Neural progenitor cell (in vitro differentiated cells): ENCODE measurements around the gene COA8. TPM values are rescaled to one million over a fixed set of nuclear protein-coding genes. Genes with fewer than 3 reads are reported as not detected.

ENCODE experiments used
- DNase-seq: peaks from one replicate; pipeline ENCODE4 v3.0.0-alpha.2; 2016; ENCODE audit warnings: low spot score
- H2AFZ ChIP-seq: fragments of 200-600 bp; sonication (generic); replicated peaks from 2 replicates; pipeline ENCODE4 v1.6.1; 2016; ENCODE audit warnings: antibody characterized with exemption
- H3F3A ChIP-seq: fragments of 200-600 bp; sonication (generic); 2 replicates; pipeline ENCODE4 v1.6.1; 2016; ENCODE audit warnings: antibody characterized with exemption, low read depth
- H3K27ac ChIP-seq: fragments of 200-600 bp; sonication (generic); 2 replicates; pipeline ENCODE4 v1.5.1; 2016; ENCODE audit warnings: mild to moderate bottlenecking
- H3K27me3 ChIP-seq: fragments of 200-600 bp; sonication (generic); 2 replicates; pipeline ENCODE4 v1.6.1; 2016; ENCODE audit warnings: mild to moderate bottlenecking, moderate library complexity
- H3K36me3 ChIP-seq: fragments of 200-600 bp; sonication (generic); 2 replicates; pipeline ENCODE4 v1.5.1; 2016
- H3K4me1 ChIP-seq: fragments of 200-600 bp; sonication (generic); 2 replicates; pipeline ENCODE4 v1.6.1; 2016; ENCODE audit warnings: mixed run types
- H3K4me2 ChIP-seq: fragments of 200-600 bp; sonication (generic); 2 replicates; pipeline ENCODE4 v1.6.1; 2016
- H3K4me3 ChIP-seq: fragments of 200-600 bp; sonication (generic); 2 replicates; pipeline ENCODE4 v1.5.1; 2016
- H3K79me2 ChIP-seq: fragments of 200-600 bp; sonication (generic); 2 replicates; pipeline ENCODE4 v1.6.1; 2016; ENCODE audit warnings: low read depth
- H3K9ac ChIP-seq: fragments of 200-600 bp; sonication (generic); 2 replicates; pipeline ENCODE4 v1.6.1; 2016
- H3K9me3 ChIP-seq: fragments of 200-600 bp; sonication (generic); 2 replicates; pipeline ENCODE4 v1.5.1; 2016; ENCODE audit warnings: low read depth
- H4K20me1 ChIP-seq: fragments of 200-600 bp; sonication (generic); 2 replicates; pipeline ENCODE4 v1.6.1; 2016; ENCODE audit warnings: low read depth
- H3K27ac Mint-ChIP-seq: 3 replicates; pipeline ENCODE4 v1.8.0; 2021; ENCODE audit warnings: mixed read lengths
- H3K27me3 Mint-ChIP-seq: 2 replicates; pipeline ENCODE4 v1.8.0; 2022; ENCODE audit warnings: low read depth, mild to moderate bottlenecking, inconsistent platforms, moderate library complexity, mixed read lengths; ENCODE audit not compliant: insufficient read depth
- H3K36me3 Mint-ChIP-seq: 3 replicates; pipeline ENCODE4 v1.8.0; 2021; ENCODE audit warnings: mixed read lengths
- H3K4me1 Mint-ChIP-seq: 3 replicates; pipeline ENCODE4 v1.8.0; 2021; ENCODE audit warnings: mixed read lengths
- H3K4me3 Mint-ChIP-seq: 3 replicates; pipeline ENCODE4 v1.8.0; 2021; ENCODE audit warnings: mild to moderate bottlenecking, moderate library complexity, mixed read lengths
- H3K9me3 Mint-ChIP-seq: 3 replicates; pipeline ENCODE4 v1.8.0; 2020; ENCODE audit warnings: mixed read lengths
- CTCF ChIP-seq: fragments of 200-600 bp; sonication (generic); IDR thresholded peaks from 2 replicates; pipeline ENCODE4 v1.5.1; 2017; ENCODE audit warnings: antibody characterized with exemption, mild to moderate bottlenecking
- EZH2 ChIP-seq: fragments of 200-600 bp; sonication (generic); IDR thresholded peaks from 2 replicates; pipeline ENCODE4 v1.6.1; 2017; ENCODE audit warnings: antibody characterized with exemption, mild to moderate bottlenecking, moderate library complexity
- EZH2phosphoT487 ChIP-seq: fragments of 200-600 bp; sonication (generic); IDR thresholded peaks from 2 replicates; pipeline ENCODE4 v1.6.1; 2017; ENCODE audit warnings: antibody characterized with exemption
- total RNA-seq: library from RNA; depleted of rRNA; stranded (reverse); fragments of >200 nt; gene quantifications from 2 replicates; pipeline ENCODE4 v1.2.3, GENCODE V29; 2015; ENCODE audit warnings: low replicate concordance

Gene COA8
- total RNA-seq, 1 donor from 2014 or later = 72.3 TPM

GRCh38 chr14:103521438-103521950 lies 41.3 kb upstream of the COA8 start:
- Histone ChIP-seq H4K20me1 (peaks cover 42% of the 10 kb centered on the region), H3K27me3 (peaks cover 33% of the 10 kb centered on the region), H3F3A (peaks cover 57% of the 10 kb centered on the region), H3K9ac (no peak overlapping the region), H2AFZ (no peak overlapping the region), H3K79me2 (peaks cover 10% of the 10 kb centered on the region), H3K9me3 (no peaks in the 10 kb centered on the region), H3K4me2 (peak overlapping the region; percentile 85), H3K4me3 (peak overlapping the region; percentile 63), H3K27ac (no peak overlapping the region), H3K4me1 (peaks cover 49% of the 10 kb centered on the region), H3K36me3 (no peaks in the 10 kb centered on the region)
- H3K36me3 Mint-ChIP-seq = peaks cover 6% of the 10 kb centered on the region
- peak; percentile 70 for DNase-seq
- no peak for TF ChIP-seq CTCF
- TF ChIP-seq EZH2 = no peak
- TF ChIP-seq EZH2phosphoT487 = no peak
- H3K9me3 Mint-ChIP-seq = no peaks in the 10 kb centered on the region
- H3K27me3 Mint-ChIP-seq = peaks cover 8% of the 10 kb centered on the region
- peak overlapping the region; percentile 80 for H3K4me3 Mint-ChIP-seq
- no peak overlapping the region for H3K27ac Mint-ChIP-seq
- peaks cover 49% of the 10 kb centered on the region for H3K4me1 Mint-ChIP-seq

DNA sequence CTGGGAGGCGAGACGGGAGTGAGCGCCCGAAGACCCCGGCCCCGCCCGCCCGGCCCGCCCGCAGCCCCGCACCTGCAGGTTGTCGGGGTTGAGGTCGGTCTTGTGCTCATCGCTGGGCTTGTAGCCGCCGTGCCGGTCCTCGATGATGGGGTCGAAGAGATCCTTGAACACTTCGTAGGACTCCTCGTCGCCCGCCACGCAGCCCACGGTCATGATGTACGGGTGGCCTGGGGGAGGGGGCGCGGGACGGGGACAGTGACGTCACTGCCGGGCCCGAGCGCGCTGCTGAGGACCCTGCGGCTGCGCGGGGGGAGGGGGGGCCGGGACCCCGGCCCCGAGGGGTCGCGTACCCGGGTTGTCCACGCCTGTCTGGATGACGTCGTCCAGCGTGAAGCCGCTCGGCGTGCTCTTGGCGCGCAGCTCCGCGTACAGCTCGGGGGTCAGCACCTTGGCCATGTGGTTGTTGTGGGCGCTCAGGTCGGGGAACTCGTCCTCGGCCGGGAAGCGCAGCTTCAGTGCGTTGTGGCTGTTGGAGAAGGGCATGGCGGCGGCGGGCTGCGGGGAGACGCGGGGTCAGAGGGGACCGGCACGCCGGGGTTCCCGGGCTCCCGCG lies 40.7 kb upstream of the COA8 start:
- TF ChIP-seq EZH2 (no peak), CTCF (no peak)
- Mint-ChIP-seq H3K27me3 (peaks cover 8% of the 10 kb centered on the region), H3K4me1 (peaks cover 46% of the 10 kb centered on the region), H3K4me3 (peak overlapping the region; percentile 87), H3K9me3 (no peaks in the 10 kb centered on the region), H3K36me3 (peaks cover 6% of the 10 kb centered on the region), H3K27ac (no peak overlapping the region)
- peaks cover 55% of the 10 kb centered on the region for H3F3A ChIP-seq
- H3K79me2 ChIP-seq = peaks cover 10% of the 10 kb centered on the region
- DNase-seq = peak; percentile 66
- H3K9ac ChIP-seq = no peak overlapping the region
- peaks cover 43% of the 10 kb centered on the region for H3K4me1 ChIP-seq
- peaks cover 42% of the 10 kb centered on the region for H4K20me1 ChIP-seq
- no peak overlapping the region for H3K27ac ChIP-seq
- peak overlapping the region; percentile 85 for H3K4me2 ChIP-seq
- no peaks in the 10 kb centered on the region for H3K9me3 ChIP-seq
- no peaks in the 10 kb centered on the region for H3K36me3 ChIP-seq
- H3K27me3 ChIP-seq = peaks cover 33% of the 10 kb centered on the region
- H2AFZ ChIP-seq = no peak overlapping the region
- peak overlapping the region; percentile 63 for H3K4me3 ChIP-seq

DNA sequence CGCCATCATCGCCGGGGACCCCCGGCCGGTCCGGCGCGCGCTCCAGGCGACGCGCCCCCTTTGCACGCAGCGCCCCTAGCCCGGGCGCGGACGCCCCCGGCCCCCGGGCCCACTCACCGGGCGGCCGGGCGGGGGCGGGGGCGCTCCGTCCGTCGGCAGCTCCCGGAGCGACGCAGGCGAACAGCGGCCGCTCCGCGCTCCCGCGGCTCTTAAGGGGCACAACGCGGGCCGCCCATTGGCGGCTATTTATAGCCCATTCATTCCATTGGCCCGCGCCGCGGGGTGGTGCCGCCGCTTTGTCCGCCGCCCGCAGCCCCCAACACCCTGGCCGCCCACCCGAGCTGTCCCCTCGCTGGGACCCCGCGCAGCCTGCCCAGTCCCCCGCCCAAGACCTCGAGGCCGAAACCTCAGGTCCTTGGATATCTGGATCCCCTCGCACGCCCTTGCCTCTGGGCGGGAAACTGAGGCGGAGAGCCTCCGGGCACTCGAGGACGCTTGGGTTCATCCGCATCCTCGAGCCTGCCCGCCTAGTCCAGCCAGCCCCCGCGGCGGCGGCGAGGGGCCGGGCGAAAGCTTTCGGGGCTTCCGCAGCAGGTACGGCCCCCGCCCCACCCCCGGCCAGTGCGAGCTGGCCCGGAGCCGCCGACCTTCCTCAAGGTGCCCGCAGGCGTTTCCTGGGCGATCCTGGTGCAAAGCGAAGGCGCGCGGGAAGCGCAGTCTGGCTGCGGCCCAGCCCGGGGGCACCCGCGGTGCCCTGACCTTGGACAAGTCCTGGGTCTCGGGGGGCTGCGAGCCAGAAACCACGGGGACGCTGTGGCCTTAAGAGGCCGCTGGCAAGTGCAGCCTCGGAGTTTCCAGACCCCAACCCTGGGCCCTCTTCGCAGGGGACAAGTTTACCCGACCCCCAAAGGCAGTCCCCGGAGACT lies 39.8 kb upstream of the COA8 start, which contains the start of gene CKB:
TSS of gene CKB (minus strand) at position 182 of the 926 bp plus-strand sequence. CDS start 337 bp downstream, outside the sequence.
- peaks cover 42% of the 10 kb centered on the region for H4K20me1 ChIP-seq

More for the DNA sequence above, 39.8 kb upstream of the COA8 start, which contains the start of gene CKB:
- Histone ChIP-seq H3K4me3 (peak within 1 kb of the TSS; percentile 63), H3K4me2 (peak within 1 kb of the TSS; percentile 85), H3K36me3 (no peaks in the 10 kb centered on the region), H3K9me3 (no peaks in the 10 kb centered on the region), H3K27ac (no peak within 1 kb of the TSS), H3K79me2 (peaks cover 10% of the 10 kb centered on the region), H3K4me1 (peaks cover 35% of the 10 kb centered on the region), H3K9ac (no peak within 1 kb of the TSS), H3K27me3 (peaks cover 33% of the 10 kb centered on the region), H3F3A (peaks cover 55% of the 10 kb centered on the region), H2AFZ (peak within 1 kb of the TSS; percentile 14)
- peak; percentile 91 for DNase-seq
- peak; percentile 78 for TF ChIP-seq EZH2
- TF ChIP-seq CTCF = no peak
- peak; percentile 46 for TF ChIP-seq EZH2phosphoT487
- Mint-ChIP-seq H3K9me3 (no peaks in the 10 kb centered on the region), H3K27ac (no peak within 1 kb of the TSS), H3K36me3 (peaks cover 6% of the 10 kb centered on the region), H3K27me3 (peaks cover 8% of the 10 kb centered on the region), H3K4me1 (peaks cover 47% of the 10 kb centered on the region), H3K4me3 (peak within 1 kb of the TSS; percentile 87)
